AG08396 (cell line): ENCODE results near the gene PLXDC2.

ENCODE experiments used
- DNase-seq: peaks from one replicate; pipeline ENCODE4 v3.0.0; 2012; ENCODE audit warnings: low spot score, mixed read lengths

Gene PLXDC2

GRCh38 chr10:19857876-19858275 lies 41.6 kb downstream of the PLXDC2 start:
- DNase-seq: no peak

- no peak for DNase-seq
These were observed 43.9 kb downstream of the PLXDC2 start for GRCh38 chr10:19860107-19860506.

- no peak for DNase-seq
These were observed 46.7 kb downstream of the PLXDC2 start for GRCh38 chr10:19862811-19863515.

- DNase-seq: no peak
These were observed 49.4 kb downstream of the PLXDC2 start for GRCh38 chr10:19865676-19866075.

- no peak for DNase-seq
These were observed 53.1 kb downstream of the PLXDC2 start for GRCh38 chr10:19869370-19869769.

GRCh38 chr10:19872504-19873271 lies 56.5 kb downstream of the PLXDC2 start:
- DNase-seq: no peak

- DNase-seq: no peak
These were observed 58.0 kb downstream of the PLXDC2 start for GRCh38 chr10:19874190-19874589.

- no peak for DNase-seq
These were observed 58.6 kb downstream of the PLXDC2 start for GRCh38 chr10:19874791-19875190.

- DNase-seq: no peak
These were observed 60.3 kb downstream of the PLXDC2 start for GRCh38 chr10:19876570-19876969.

GRCh38 chr10:19877466-19878255 lies 61.4 kb downstream of the PLXDC2 start:
- no peak for DNase-seq

GRCh38 chr10:19882621-19883020 lies 66.4 kb downstream of the PLXDC2 start:
- DNase-seq: no peak

- DNase-seq: no peak
These were observed 71.9 kb downstream of the PLXDC2 start for GRCh38 chr10:19888061-19888660.

- DNase-seq: no peak
These were observed 73.0 kb downstream of the PLXDC2 start for GRCh38 chr10:19889256-19889655.

- DNase-seq: no peak
These were observed 75.2 kb downstream of the PLXDC2 start for GRCh38 chr10:19891429-19891828.

GRCh38 chr10:19892270-19892669 lies 76.0 kb downstream of the PLXDC2 start:
- DNase-seq: no peak

- no peak for DNase-seq
These were observed 76.4 kb downstream of the PLXDC2 start for GRCh38 chr10:19892677-19893076.

- no peak for DNase-seq
These were observed 79.3 kb downstream of the PLXDC2 start for GRCh38 chr10:19895500-19895899.

GRCh38 chr10:19902456-19902855 lies 86.2 kb downstream of the PLXDC2 start:
- no peak for DNase-seq

GRCh38 chr10:19904202-19904661 lies 88.0 kb downstream of the PLXDC2 start:
- DNase-seq: no peak

GRCh38 chr10:19906108-19906791 lies 90.0 kb downstream of the PLXDC2 start:
- no peak for DNase-seq

GRCh38 chr10:19908991-19909696 lies 92.9 kb downstream of the PLXDC2 start:
- no peak for DNase-seq
